Adrenal gland (tissue), 12 donors: ENCODE results near the gene INPP1. TPM values are rescaled to one million over a fixed set of nuclear protein-coding genes. Genes with fewer than 3 reads are reported as not detected.

Source experiments
- DNase-seq, 7 donors: peaks; one replicate each; pipeline ENCODE4 v3.0.0-alpha.2; 2019 to 2020
- H3K27ac ChIP-seq, 5 donors: fragments of 200-600 bp; sonication (generic) in 4 of 5; 1 replicate in 3 of 5; 2 replicates in 2 of 5; pipeline versions ENCODE4 v1.5.1 to v1.8.0; 2016 to 2020; ENCODE audit warnings: mild to moderate bottlenecking in 1 of 5
- H3K27me3 ChIP-seq: fragments of 200-600 bp; 2 replicates; pipeline ENCODE4 v1.8.0; 2021
- H3K36me3 ChIP-seq, 2 donors: fragments of 200-600 bp; replicated peaks in 1 of 2; 1 replicate in 1 of 2; 2 replicates in 1 of 2; pipeline versions ENCODE4 v1.5.1 to v1.8.0; 2018 to 2022
- H3K4me1 ChIP-seq, 2 donors: fragments of 200-600 bp; replicated peaks in 1 of 2; 1 replicate in 1 of 2; 2 replicates in 1 of 2; pipeline versions ENCODE4 v1.5.1 to v1.8.0; 2018 to 2021
- H3K4me3 ChIP-seq, 4 donors: fragments of 200-600 bp; sonication (generic) in 3 of 4; one replicate each; pipeline ENCODE4 v1.5.1; 2016 to 2018
- H3K9me3 ChIP-seq, 3 donors: fragments of 200-600 bp; sonication (generic) in 1 of 3; replicated peaks in 1 of 3; 1 replicate in 2 of 3; 2 replicates in 1 of 3; pipeline versions ENCODE4 v1.5.1 to v1.8.0; 2016 to 2021
- POLR2A ChIP-seq, 2 donors: fragments of 450-650 bp; IDR thresholded peaks; one replicate each; pipeline ENCODE4 v1.6.1; 2017; ENCODE audit warnings: antibody characterized with exemption in 2 of 2, mild to moderate bottlenecking in 2 of 2, moderate library complexity in 1 of 2
- WGBS, 4 donors: extraction: QIAGEN DNeasy Blood & Tissue Kit in 2 of 4; methylation state at CpG; one replicate each; pipeline versions ENCODE4 v1.1.5 to v1.1.7; 2013 to 2017; 5-methylcytosine and 5-hydroxymethylcytosine counted together
- intact Hi-C, 2 donors: fragments of 100-400 bp; cut with DNase I; formaldehyde crosslinking; loops; one replicate each; pipeline versions ENCODE4 v1.14.1 to v1.15.0; 2022 to 2023
- polyA plus RNA-seq, 3 donors: library from polyadenylated mRNA; stranded (reverse); fragments of 200-250 nt in 2 of 3; fragments of 350-450 nt in 1 of 3; fragmentation: Illumina TruSeq in 1 of 3; extraction: RNeasy Lipid Tissue Mini Kit (QIAGEN cat#74804) in 1 of 3; gene quantifications; one replicate each; pipeline ENCODE4 v1.2.3, GENCODE V29; 2013 to 2014
- total RNA-seq, 9 donors: library from RNA; depleted of rRNA in 4 of 9; stranded (reverse); fragments of >200 nt in 4 of 9; fragments of 120-200 nt in 1 of 9; fragmentation: NEBNext Ultra II Directional in 1 of 9; extraction: Animal tissue kit (Norgen Biotek cat#: 25700) in 1 of 9; gene quantifications; one replicate each; pipeline versions ENCODE4 v1.1.0 to v1.2.4, GENCODE V29; 2013 to 2023
- TF ChIP-seq, protein P1 (sequence below), 6 experiments: fragments of 450-650 bp in 4 of 6; fragments of 200-600 bp in 2 of 6; sonication (generic) in 1 of 6; IDR thresholded peaks; 1 replicate in 5 of 6; 2 replicates in 1 of 6; pipeline versions ENCODE4 v1.5.1 to v1.8.0; 2016 to 2021; ENCODE audit warnings: antibody characterized with exemption in 6 of 6, mild to moderate bottlenecking in 2 of 6, moderate library complexity in 1 of 6
- donor health status: healthy with polysubstance abuse.
- donor health status: Bipolar disorder and iron deficiency.
- donor health status: DM: yes; HTN: yes; CAD: no.
- donor health status: DM: no; HTN: no; CAD: no.
- donor health status: DM: no; HTN: no; CAD: no.
- donor health status: DM: yes; HTN: yes; CAD: no.

Gene INPP1
- total and polyA plus RNA-seq, 12 donors = 18.8 to 74.1 (median 44.4) TPM

DNA sequence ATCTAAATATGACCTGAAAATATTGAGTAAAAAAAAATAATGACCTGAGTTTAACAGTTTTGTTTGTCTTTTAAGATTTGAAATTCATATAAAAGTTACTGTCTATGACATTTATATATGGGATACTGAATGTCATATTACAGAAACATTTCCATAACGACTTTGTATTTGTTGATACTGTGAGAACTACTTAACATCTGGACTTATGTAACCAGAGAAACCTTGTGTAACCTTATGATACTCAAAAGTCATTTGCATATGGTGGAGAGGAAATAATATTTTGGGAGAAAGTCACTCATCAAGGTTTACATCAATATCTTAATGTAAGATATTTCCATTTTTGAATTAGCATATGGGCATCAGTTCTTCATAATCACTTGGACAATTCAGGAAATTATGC lies 77.4 kb downstream of the INPP1 start:
- no peak overlapping the region for H3K4me3 ChIP-seq
- intact Hi-C loops = no loop called here
- WGBS, 4 donors = 51 to 64% (median 58%) methylated on average over 1 of the region's 1 CpG
- DNase-seq = no peak
- no peaks in the 10 kb centered on the region for H3K9me3 ChIP-seq
- no peak overlapping the region for H3K27ac ChIP-seq
- peaks cover 33 to 52% of the 10 kb centered on the region in 2 donors for H3K4me1 ChIP-seq
- no peak for TF ChIP-seq POLR2A (IDR thresholded peaks at IDR 0.05)
- TF ChIP-seq, protein P1, sequence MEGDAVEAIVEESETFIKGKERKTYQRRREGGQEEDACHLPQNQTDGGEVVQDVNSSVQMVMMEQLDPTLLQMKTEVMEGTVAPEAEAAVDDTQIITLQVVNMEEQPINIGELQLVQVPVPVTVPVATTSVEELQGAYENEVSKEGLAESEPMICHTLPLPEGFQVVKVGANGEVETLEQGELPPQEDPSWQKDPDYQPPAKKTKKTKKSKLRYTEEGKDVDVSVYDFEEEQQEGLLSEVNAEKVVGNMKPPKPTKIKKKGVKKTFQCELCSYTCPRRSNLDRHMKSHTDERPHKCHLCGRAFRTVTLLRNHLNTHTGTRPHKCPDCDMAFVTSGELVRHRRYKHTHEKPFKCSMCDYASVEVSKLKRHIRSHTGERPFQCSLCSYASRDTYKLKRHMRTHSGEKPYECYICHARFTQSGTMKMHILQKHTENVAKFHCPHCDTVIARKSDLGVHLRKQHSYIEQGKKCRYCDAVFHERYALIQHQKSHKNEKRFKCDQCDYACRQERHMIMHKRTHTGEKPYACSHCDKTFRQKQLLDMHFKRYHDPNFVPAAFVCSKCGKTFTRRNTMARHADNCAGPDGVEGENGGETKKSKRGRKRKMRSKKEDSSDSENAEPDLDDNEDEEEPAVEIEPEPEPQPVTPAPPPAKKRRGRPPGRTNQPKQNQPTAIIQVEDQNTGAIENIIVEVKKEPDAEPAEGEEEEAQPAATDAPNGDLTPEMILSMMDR (IDR thresholded peaks at IDR 0.05) = no peak
- no peaks in the 10 kb centered on the region for H3K36me3 ChIP-seq
- no peaks in the 10 kb centered on the region for H3K27me3 ChIP-seq

Other genes with a start within 250 kb of the INPP1 start
- 100 to 1,000 TPM in 2 of 9 donors, 10 to 100 TPM in 7; 35.1 to 174 (median 68.6) TPM for gene HIBCH, start 23.8 kb upstream of the INPP1 start, total RNA-seq
- gene HIBCH, start 23.8 kb upstream of the INPP1 start, polyA plus RNA-seq = 100 to 1,000 TPM in 1 of 3 donors, 10 to 100 TPM in 2; 18.2 to 116 (median 29.2) TPM
- 100 to 1,000 TPM in 6 of 9 donors, 10 to 100 TPM in 2, 1 to 10 TPM in 1; 9.3 to 253 (median 132) TPM for gene MFSD6, start 64.8 kb downstream of the INPP1 start, total RNA-seq
- gene MFSD6, start 64.8 kb downstream of the INPP1 start, polyA plus RNA-seq = 10 to 100 TPM; 23.2 to 50.7 (median 29.0) TPM
- gene NEMP2, start 191.1 kb downstream of the INPP1 start, total RNA-seq = 1 to 10 TPM; 2.5 to 8.4 (median 5.2) TPM
- 1 to 10 TPM in 1 of 3 donors, under 1 TPM in 2; 0.61 to 2.7 (median 0.72) TPM for gene NEMP2, start 191.1 kb downstream of the INPP1 start, polyA plus RNA-seq